ENCODE results near the gene AFAP1L1.
A peak's percentile ranks its signal among the peaks of the same experiment; 100 is the strongest.

The AFAP1L1 gene

DNA sequence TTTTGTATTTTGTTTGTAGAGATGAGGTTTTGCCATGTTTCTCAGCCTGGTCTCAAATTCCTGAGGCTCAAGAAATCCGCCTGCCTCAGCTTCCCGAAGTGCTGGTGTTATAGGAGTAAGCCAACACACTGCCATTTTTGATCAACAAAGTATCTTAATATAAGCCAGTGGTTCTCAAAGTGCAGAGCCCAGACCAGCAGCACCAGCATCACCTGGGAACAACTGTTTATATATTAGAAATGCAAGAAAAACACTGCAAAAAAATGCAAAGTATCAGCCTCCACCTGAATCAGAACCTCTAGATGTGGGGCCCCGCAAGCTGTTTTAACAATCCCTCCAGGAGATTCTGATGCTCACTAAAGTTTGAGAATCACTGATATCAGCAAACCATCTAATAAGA is 101.3 kb downstream of the AFAP1L1 start:
- DNase-seq (ENCODE audit: low read depth in 2 of 2): no peak

DNA sequence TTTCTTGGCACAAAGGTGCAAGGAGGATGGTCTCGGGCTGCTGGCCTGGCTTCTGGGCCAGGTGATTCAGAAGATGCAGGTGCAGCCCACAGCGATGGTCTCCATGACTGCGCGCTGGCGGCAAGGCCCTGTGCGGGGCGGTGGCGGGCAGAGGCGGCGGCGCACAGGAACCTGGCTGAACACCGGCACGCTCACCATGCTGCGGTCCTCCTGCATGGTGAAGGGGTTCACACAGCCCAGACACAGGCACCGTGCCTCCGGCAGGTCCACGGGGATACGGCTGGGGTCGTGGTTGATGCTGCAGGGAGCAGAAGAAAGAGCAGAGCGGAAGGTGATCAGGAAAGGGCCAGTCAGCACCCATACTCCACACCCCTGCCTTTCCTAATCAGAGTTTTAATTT is 102.6 kb downstream of the AFAP1L1 start:
- DNase-seq (ENCODE audit: low read depth in 2 of 2): no peak

DNA sequence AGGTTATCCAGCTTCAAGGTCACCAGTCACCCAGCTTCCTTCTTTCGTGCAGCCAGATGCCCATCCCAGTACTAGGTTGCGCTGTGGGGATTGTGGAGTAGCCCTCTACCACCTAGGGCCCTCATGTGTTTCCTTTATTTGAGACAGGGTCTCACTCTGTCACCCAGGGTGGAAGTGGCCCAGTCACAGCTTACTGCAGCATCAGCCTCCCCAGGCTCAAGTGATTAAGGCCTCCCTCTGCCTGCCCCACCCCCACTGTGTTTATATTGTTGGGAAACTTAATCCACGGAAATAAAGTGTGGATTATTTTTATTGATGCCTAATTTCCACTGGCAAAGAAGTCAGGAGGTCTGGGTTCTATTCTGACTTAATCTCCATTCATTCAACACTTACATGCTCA is 103.1 kb downstream of the AFAP1L1 start:
- no peak for DNase-seq (ENCODE audit: low read depth in 2 of 2)

DNA sequence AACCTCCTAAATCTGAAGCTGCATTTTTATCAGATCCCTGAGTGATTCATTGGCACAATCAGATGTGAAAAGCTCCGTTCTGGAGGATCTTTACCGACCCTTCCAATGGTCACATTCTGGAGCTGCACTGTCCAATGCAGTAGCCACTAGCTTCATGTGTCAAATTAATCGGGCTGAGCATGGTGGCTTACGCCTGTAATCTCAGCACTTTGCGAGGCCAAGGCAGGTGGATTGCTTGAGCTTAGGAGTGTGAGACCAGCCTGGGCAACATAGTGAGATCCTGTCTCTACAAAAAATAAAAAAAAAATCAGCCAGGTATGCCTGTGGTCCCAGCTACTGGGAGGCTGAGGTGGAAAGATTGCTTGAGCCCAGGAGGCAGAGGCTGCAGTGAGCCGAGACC is 103.8 kb downstream of the AFAP1L1 start:
- DNase-seq (ENCODE audit: low read depth in 2 of 2): no peak

DNA sequence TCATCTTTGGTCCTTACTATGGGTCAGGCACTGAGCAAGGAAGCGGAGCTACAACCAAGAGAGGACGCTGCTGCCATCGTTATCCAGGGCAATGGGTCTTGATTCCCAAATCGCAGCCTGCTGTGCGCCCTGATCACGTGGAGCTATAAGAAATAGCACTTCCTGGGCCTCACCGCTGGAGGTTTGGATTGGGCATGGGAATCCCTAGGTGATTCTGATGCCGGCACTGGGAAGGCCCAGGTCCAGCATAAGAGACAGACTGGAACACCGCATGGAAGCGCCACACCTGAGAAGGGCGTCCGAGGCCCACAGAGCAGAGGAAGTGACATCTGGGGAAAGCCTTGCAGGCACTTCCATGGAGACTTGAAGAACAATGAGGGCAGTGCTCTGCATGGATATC is 104.4 kb downstream of the AFAP1L1 start:
- DNase-seq (ENCODE audit: low read depth in 2 of 2): no peak

DNA sequence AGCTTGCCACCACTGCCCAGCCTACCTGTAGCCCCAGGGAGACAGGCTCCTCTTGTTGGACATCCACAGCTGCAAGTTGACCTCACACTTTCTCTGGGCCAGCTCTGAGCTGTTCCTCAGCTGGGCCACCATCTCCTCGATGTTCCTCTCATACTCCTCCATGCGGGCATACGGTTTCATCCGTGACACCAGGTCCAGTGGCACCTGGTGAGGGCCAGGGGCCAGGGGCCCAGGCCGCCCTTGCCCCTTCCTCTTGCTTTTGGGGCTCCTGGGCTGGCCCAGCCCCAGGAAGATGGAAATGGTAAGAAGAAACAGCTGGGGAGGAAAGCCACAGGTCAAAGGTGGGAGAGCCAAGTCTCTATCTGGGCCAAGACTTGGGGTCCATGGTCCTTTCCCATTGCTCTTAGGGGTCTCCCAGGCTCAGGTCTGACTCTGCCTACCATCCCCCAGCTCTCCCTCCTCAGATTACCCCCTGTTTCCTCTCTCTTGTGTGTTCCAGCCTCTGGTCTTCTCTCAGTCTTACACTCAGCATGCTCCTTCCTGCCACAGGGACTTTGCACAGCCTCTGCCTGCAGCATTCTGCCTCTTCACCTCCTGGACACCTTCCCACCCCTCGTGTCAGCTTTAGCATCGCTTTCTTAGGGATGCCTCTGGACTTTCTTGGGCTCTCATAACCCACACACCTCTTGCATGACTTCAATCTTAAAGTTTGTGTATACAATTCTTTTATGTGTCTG is 105.2 kb downstream of the AFAP1L1 start:
- DNase-seq (ENCODE audit: low read depth in 2 of 2): no peak

DNA sequence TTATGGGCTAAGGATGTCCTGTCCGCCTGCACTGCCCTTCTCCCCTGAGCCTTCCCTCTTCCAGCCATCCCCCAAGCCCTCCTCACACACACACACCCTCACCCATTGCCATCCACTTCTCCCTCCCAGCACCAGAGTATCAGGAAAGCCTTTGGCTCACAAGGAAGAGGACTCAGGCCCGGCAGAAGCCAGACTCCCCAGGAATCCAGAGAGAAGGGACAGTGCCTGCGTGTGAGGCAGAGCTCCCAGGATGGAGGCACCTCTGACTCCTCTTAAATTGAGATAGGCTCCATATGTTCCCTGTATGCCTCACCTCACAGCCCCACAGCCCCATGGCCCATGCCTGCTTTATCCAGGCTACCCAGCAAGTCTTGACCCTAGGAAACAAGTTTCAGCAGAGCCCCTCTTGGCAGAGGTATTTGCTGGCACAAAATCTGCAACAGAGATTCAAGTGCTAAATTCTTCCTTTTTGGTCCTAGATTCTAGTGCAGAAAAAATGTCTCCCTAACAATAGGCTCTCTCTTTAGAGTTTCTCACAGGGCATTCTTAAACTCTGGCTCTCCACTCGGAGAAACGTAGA is 106.7 kb downstream of the AFAP1L1 start:
- no peak for DNase-seq (ENCODE audit: low read depth in 2 of 2)

- DNase-seq (ENCODE audit: low read depth in 2 of 2): no peak
Measured at GRCh38 chr5:149379177-149379761, 107.6 kb downstream of the AFAP1L1 start, which contains the start of gene IL17B. Gene IL17B (minus strand): TSS chr5:149379292. CDS start chr5:149379225, 67 bp downstream.

DNA sequence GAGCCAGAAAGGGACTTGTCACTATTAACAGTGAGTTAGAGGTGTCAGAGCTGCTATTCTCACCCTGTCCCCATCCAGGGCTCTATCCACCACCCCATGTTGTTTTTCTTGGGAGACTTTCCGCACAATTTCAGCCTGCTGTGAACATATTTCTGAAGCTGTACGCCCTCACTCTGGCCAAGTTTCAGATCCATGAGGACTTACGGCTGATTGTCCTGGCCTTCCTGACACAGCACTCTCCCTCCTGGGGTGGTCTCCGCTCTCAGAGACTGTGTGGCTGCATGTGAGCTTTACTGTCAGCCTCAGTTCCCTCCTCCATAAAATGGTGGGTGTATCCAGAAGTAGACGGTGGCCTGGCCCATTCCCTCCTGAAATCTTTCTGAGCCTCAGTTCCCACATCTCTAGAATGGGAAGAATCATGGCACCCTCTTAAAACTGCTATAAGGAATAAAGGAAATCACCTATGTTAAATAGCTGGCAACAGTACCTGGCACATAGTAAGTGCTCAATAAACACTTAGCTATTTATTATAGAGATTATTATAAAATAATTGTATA is 108.2 kb downstream of the AFAP1L1 start:
- DNase-seq (ENCODE audit: low read depth in 2 of 2): no peak

DNA sequence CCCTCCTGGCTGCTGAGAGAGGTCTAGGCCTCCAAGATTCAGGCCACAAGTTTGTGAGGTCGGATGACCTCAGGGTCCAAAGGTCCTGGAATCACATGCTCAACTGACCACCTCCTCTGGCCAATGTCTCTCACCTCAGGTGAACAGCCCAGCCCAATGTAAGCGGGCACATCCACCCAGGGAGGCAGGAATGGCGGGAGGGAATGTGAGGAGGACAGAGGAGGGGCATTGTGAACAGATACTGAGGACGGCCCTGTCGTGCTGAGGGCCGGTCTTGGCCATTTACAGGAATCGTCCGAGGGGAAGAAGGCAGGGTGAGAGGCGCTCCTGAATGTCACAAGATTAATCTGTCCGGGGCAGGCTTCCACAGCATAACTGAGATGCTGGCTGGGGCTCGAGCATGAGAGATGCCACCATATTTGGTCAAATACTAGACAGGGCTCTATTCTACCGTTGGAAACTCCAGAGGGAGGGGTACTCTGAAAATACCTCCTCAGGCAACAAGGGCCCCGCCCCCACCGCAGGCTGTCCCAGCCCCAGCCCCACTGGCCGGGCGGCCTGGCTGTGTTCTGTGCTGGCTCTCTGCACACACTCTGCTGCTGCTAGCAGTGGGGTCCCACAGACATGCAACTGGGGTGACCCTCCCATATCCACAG is 108.9 kb downstream of the AFAP1L1 start:
- no peak for DNase-seq (ENCODE audit: low read depth in 2 of 2)

DNA sequence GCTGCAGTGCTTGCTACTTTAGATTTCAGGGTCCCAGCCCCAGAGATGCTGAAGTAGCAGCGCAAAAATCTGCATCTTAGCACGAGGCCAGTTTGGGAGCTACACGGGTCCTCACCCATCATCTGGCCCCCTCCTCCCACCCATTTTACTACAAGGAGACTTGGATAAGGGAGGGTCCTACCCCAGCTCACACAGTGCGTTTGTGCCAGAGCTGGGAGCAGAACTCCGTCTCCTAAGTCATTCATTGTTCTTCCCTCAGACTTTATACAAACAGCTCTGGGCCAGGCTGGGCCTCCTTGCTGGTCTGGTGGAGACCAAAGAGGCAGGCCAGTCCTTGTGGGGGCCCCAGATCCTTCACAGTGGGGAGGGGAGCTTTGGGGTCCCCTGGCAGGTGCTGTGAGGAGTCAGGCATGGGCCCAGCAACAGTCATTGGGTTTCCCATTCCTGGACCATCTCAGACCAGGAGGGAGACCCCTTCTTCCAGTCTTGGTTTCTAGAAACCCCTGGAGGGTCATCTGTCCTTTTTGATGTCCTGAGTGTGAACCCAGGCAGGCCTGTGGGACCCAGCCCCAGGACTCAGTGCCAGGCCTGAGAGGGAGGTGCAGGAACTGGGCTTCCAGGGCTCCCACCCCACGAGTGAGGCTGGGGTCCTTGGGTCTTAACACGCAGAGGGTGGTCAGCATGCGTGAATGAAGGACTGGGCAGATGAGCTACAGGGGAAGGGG is 109.8 kb downstream of the AFAP1L1 start:
- no peak for DNase-seq (ENCODE audit: low read depth in 2 of 2)

DNA sequence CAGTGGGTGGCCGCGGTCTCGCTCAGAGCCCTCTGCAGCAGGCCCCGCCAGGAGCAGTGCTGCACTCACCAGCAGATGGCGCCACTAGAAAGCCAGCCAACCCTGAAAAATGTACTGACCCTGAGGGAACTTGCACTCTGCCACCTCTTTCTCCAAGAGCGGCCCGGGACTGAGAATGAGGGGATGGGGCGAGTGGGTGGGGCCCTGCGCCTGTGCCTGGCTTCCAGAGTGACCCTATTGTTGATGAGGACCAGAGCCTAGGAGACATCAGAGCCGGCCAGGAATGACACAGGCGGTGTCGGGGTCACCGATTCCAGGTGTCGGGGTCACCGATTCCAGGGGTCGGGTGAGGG is 110.3 kb downstream of the AFAP1L1 start:
- DNase-seq (ENCODE audit: low read depth in 2 of 2): peak; percentile 46 to 53

DNA sequence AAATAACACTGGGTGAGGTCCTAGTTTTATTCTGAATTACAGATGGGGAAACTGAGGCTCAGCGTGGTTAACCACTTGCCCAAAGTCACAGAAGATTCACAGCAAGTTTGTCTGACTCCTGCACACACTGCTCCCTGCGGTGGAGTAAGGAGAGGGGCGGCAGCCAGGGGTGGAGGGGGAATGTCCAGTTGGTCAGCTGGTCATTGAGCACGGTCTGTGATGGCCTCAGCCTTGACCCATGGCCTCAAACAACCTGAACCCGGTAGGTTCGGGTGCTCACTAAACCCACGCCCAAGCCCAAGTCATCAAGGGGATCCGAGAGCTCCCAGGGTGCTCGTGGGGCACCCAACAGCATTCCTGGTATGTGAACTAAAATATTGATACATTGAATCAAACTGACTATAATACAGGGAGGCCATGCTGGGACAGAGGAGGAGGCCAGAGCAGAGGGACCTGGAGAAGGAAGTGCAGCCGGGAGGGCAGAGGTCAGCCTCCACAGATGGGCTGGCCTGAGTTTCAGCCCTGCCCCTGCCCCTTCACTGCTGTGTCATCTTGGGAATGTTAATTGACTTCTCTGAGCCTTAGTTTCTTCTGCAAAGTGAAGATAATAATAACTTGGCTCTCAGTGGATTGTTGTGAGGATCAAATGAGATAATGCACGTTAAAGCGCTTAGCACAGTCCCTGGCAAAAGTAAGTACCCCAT is 111.0 kb downstream of the AFAP1L1 start:
- DNase-seq (ENCODE audit: low read depth in 2 of 2): no peak

GRCh38 chr5:149383399-149383798 is 111.7 kb downstream of the AFAP1L1 start:
- DNase-seq (ENCODE audit: low read depth in 2 of 2): no peak

DNA sequence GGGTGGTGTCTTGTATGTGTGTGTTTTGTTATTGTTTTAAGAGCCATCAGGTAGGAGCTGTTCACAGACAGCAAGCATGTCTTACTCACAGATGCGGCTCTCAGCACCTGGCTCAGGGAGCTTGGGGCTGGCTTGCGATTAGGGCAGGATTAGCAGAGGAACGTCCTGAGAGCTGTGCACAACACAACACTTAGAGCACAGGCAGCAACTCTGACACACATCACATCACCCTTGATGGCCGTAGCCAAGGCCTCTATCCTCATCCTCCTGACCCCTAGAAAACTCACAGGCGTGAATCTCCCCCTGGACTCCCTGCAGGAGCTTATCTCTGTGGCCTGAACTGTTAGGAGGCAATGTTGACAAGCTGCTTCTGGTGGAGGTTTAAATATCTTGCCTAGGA is 114.5 kb downstream of the AFAP1L1 start:
- DNase-seq (ENCODE audit: low read depth in 2 of 2): no peak

DNA sequence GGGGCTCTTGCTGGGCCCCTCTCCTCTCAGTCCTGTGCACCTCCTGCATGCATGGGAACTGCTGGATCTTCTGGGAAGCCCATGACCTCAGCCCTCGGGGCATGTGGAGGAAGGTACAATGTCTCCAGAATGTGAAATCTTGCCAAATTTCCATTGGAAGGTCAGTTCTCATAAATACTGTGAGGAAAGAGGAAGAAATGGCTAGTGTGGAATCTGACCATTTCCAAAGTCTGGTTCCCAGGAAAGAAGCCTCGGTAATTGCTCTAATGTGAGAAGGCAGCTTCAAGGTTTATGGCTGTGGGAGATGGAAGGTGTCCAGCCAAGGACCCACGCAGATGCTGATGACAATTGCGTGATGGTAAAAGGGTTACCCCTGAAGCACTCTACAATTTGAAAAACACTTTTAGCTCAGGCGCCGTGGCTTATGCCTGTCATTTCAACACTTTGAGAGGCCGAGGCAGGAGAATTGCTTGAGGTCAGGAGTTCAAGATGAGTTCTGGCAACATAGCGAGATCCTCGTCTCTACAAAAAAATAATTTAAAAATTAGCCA is 115.5 kb downstream of the AFAP1L1 start:
- DNase-seq (ENCODE audit: low read depth in 2 of 2): no peak

- no peak for DNase-seq (ENCODE audit: low read depth in 2 of 2)
Measured at GRCh38 chr5:149387982-149388381, 116.3 kb downstream of the AFAP1L1 start.

GRCh38 chr5:149388498-149389190 is 117.0 kb downstream of the AFAP1L1 start:
- DNase-seq (ENCODE audit: low read depth in 2 of 2): no peak

- DNase-seq (ENCODE audit: low read depth in 2 of 2): no peak
Measured at GRCh38 chr5:149389552-149390495, 118.2 kb downstream of the AFAP1L1 start.
